HEK293T (cell line): ENCODE results near the gene ELP5.

ENCODE experiments used
- CTCF ChIA-PET: fragments of 350-600 bp; formaldehyde crosslinking; extraction: SDS; loops from one replicate; lab custom pipeline; 2021; ENCODE audit warnings: antibody characterized with exemption, inconsistent platforms; lab: Yijun Ruan, JAX
- POLR2A ChIA-PET: fragments of 350-600 bp; formaldehyde crosslinking; extraction: SDS; loops from one replicate; lab custom pipeline; 2020; ENCODE audit warnings: antibody characterized with exemption, inconsistent platforms; lab: Yijun Ruan, JAX
- DNase-seq: peaks from one replicate; pipeline ENCODE4 v3.0.0; 2012; ENCODE audit warnings: mixed read lengths; ENCODE audit errors: extremely low spot score
- ARNT ChIP-seq: fragments of 450-650 bp; IDR thresholded peaks from 2 replicates; pipeline ENCODE4 v1.6.1; 2017; ENCODE audit warnings: mild to moderate bottlenecking
- BHLHE40 ChIP-seq: fragments of 450-650 bp; IDR thresholded peaks from 2 replicates; pipeline ENCODE4 v1.6.1; 2016; ENCODE audit warnings: mild to moderate bottlenecking, moderate library complexity, borderline replicate concordance
- ELF4 ChIP-seq: fragments of 450-650 bp; IDR thresholded peaks from 2 replicates; pipeline ENCODE4 v1.6.1; 2017; ENCODE audit warnings: antibody characterized with exemption
- FOXA1 ChIP-seq: fragments of 450-650 bp; IDR thresholded peaks from 2 replicates; pipeline ENCODE4 v1.6.1; 2016; ENCODE audit warnings: mild to moderate bottlenecking
- FOXK2 ChIP-seq: fragments of 450-650 bp; IDR thresholded peaks from 2 replicates; pipeline ENCODE4 v1.6.1; 2016; ENCODE audit warnings: mild to moderate bottlenecking
- FOXM1 ChIP-seq: fragments of 450-650 bp; IDR thresholded peaks from 2 replicates; pipeline ENCODE4 v1.6.1; 2017; ENCODE audit warnings: mild to moderate bottlenecking, borderline replicate concordance
- HDGF ChIP-seq: fragments of 450-650 bp; IDR thresholded peaks from 2 replicates; pipeline ENCODE4 v1.6.1; 2017; ENCODE audit warnings: antibody characterized with exemption, borderline replicate concordance
- L3MBTL2 ChIP-seq: fragments of 450-650 bp; conservative IDR thresholded peaks from 2 replicates; pipeline ENCODE4 v1.6.1; 2016; ENCODE audit warnings: mild to moderate bottlenecking
- LEF1 ChIP-seq: fragments of 450-650 bp; IDR thresholded peaks from 2 replicates; pipeline ENCODE4 v1.6.1; 2017; ENCODE audit warnings: mild to moderate bottlenecking, borderline replicate concordance
- NFRKB ChIP-seq: fragments of 450-650 bp; IDR thresholded peaks from 2 replicates; pipeline ENCODE4 v1.6.1; 2016; ENCODE audit warnings: mild to moderate bottlenecking, moderate library complexity
- PKNOX1 ChIP-seq: fragments of 450-650 bp; IDR thresholded peaks from 2 replicates; pipeline ENCODE4 v1.6.1; 2016
- SP1 ChIP-seq: fragments of 450-650 bp; IDR thresholded peaks from 2 replicates; pipeline ENCODE4 v1.6.1; 2017
- SUZ12 ChIP-seq: fragments of 450-650 bp; IDR thresholded peaks from 2 replicates; pipeline ENCODE4 v1.6.1; 2016; ENCODE audit warnings: mild to moderate bottlenecking
- TARDBP ChIP-seq: fragments of 450-650 bp; IDR thresholded peaks from 2 replicates; pipeline ENCODE4 v1.6.1; 2016
- ZNF384 ChIP-seq: fragments of 450-650 bp; IDR thresholded peaks from 2 replicates; pipeline ENCODE4 v1.6.1; 2016

Gene ELP5

GRCh38 chr17:7225711-7226331 lies 26.2 kb upstream of the ELP5 start:
- no peak for DNase-seq
- CTCF ChIA-PET: interaction anchor here (0.6 kb wide), 1 partner anchor 50 kb away, joined by 3 read pairs; no protein-coding TSS in a partner anchor
- POLR2A ChIA-PET: interaction anchor here (9.3 kb wide), 1 partner anchor 13 kb away, joined by 166 read pairs; the partner anchor contains the start of genes DVL2, GABARAP and PHF23
- TF ChIP-seq SUZ12 (no peak), ARNT (no peak), BHLHE40 (no peak), LEF1 (no peak), NFRKB (no peak), TARDBP (no peak), ELF4 (no peak), SP1 (no peak)

GRCh38 chr17:7226721-7227710 lies 25.0 kb upstream of the ELP5 start:
- DNase-seq: no peak
- ChIA-PET CTCF (no interaction called here), POLR2A (no interaction called here)
- no peak for TF ChIP-seq BHLHE40
- no peak for TF ChIP-seq PKNOX1
- no peak for TF ChIP-seq ELF4
- no peak for TF ChIP-seq SP1
- TF ChIP-seq FOXA1: no peak

- CTCF ChIA-PET: no interaction called here
- TF ChIP-seq ELF4: no peak
- no peak for TF ChIP-seq L3MBTL2
- TF ChIP-seq FOXA1: no peak
- TF ChIP-seq SUZ12: no peak
- TF ChIP-seq ARNT: no peak
- TF ChIP-seq BHLHE40: no peak
- no peak for TF ChIP-seq HDGF
- no peak for TF ChIP-seq PKNOX1
- no peak for TF ChIP-seq TARDBP
- no peak for DNase-seq
- POLR2A ChIA-PET: interaction anchor here (1.4 kb wide), 1 partner anchor 8 kb away, joined by 4 read pairs; no protein-coding TSS in a partner anchor
Observed at GRCh38 chr17:7228920-7229319, 23.1 kb upstream of the ELP5 start.

- TF ChIP-seq FOXA1 (no peak), SP1 (no peak), SUZ12 (no peak), L3MBTL2 (no peak), BHLHE40 (no peak), ZNF384 (no peak), FOXK2 (no peak), FOXM1 (no peak), ARNT (no peak), TARDBP (no peak)
Observed at GRCh38 chr17:7229504-7229903, 22.5 kb upstream of the ELP5 start.

GRCh38 chr17:7232114-7232513 lies 19.9 kb upstream of the ELP5 start:
- no peak for TF ChIP-seq ZNF384
- TF ChIP-seq FOXA1: no peak
- no peak for TF ChIP-seq NFRKB
- 0 out of 2 replicates have a peak, but pooled peaks have one; percentile 12 for TF ChIP-seq PKNOX1
- TF ChIP-seq FOXK2: no peak
- TF ChIP-seq LEF1: no peak
- ChIA-PET POLR2A (no interaction called here), CTCF (no interaction called here)
- no peak for DNase-seq

More at GRCh38 chr17:7229504-7229903, 22.5 kb upstream of the ELP5 start:
- ChIA-PET CTCF (no interaction called here), POLR2A (interaction anchor here (1.1 to 1.4 kb wide), 2 partner anchors 9 to 10 kb away, joined by 3 to 4 read pairs; partner anchors contain the start of genes ACADVL and DLG4)
- DNase-seq: no peak

GRCh38 chr17:7233701-7234082 lies 18.3 kb upstream of the ELP5 start:
- DNase-seq: no peak
- no peak for TF ChIP-seq PKNOX1
- TF ChIP-seq L3MBTL2: 0 out of 2 replicates have a peak, but pooled peaks have one; percentile 12
- ChIA-PET POLR2A (interaction anchor here (1.0 to 9.7 kb wide), 6 partner anchors 9 to 96 kb away, joined by 3 to 166 read pairs (median 3); partner anchors contain the start of genes ACADVL, DLG4, GABARAP and NEURL4), CTCF (no interaction called here)
